MCF 10A (cell line): Measurements from ENCODE around the gene INHBC. TPM values are rescaled to one million over a fixed set of nuclear protein-coding genes. Genes with fewer than 3 reads are reported as not detected.

Experiments used
- BruUV-seq: library from RNA; stranded (reverse); fragments of 400-500 nt; replicated peaks from 2 replicates; lab custom pipeline; 2021; lab: Mats Ljungman, UMichigan
- CTCF ChIA-PET: fragments of 300-600 bp; sonication (Branson Sonifier 250); formaldehyde crosslinking; extraction: SDS; loops from one replicate; lab custom pipeline; 2021; ENCODE audit warnings: antibody characterized with exemption, inconsistent platforms; lab: Yijun Ruan, JAX
- POLR2A ChIA-PET: fragments of 300-600, 350-650 bp; sonication (Branson Sonifier 250); formaldehyde crosslinking; extraction: SDS; loops from one replicate; lab custom pipeline; 2020; ENCODE audit warnings: antibody characterized with exemption, inconsistent platforms; lab: Yijun Ruan, JAX
- DNase-seq: peaks from one replicate; pipeline ENCODE4 v3.0.0-alpha.2; 2018; ENCODE audit not compliant: unreplicated experiment
- H3K27ac Mint-ChIP-seq: one replicate; pipeline ENCODE4 v1.8.0; 2022; ENCODE audit warnings: mild to moderate bottlenecking, low read depth, mixed read lengths; ENCODE audit not compliant: unreplicated experiment
- H3K27me3 Mint-ChIP-seq: one replicate; pipeline ENCODE4 v1.8.0; 2022; ENCODE audit warnings: mixed read lengths; ENCODE audit not compliant: insufficient read depth, unreplicated experiment
- H3K36me3 Mint-ChIP-seq: one replicate; pipeline ENCODE4 v1.8.0; 2022; ENCODE audit warnings: mild to moderate bottlenecking, moderate library complexity, mixed read lengths; ENCODE audit not compliant: insufficient read depth, unreplicated experiment
- H3K4me1 Mint-ChIP-seq: one replicate; pipeline ENCODE4 v1.8.0; 2022; ENCODE audit warnings: mixed read lengths; ENCODE audit not compliant: insufficient read depth, unreplicated experiment
- H3K4me3 Mint-ChIP-seq: one replicate; pipeline ENCODE4 v1.8.0; 2022; ENCODE audit warnings: mild to moderate bottlenecking, moderate library complexity, mixed read lengths; ENCODE audit not compliant: unreplicated experiment
- H3K9me3 Mint-ChIP-seq: one replicate; pipeline ENCODE4 v1.8.0; 2022; ENCODE audit warnings: mixed read lengths; ENCODE audit not compliant: unreplicated experiment
- CTCF ChIP-seq: fragments of 200-600 bp; IDR thresholded peaks from one replicate; pipeline ENCODE4 v1.8.0; 2022; ENCODE audit warnings: antibody characterized with exemption, mild to moderate bottlenecking; ENCODE audit not compliant: unreplicated experiment
- intact Hi-C: fragments of 100-400 bp; cut with micrococcal nuclease; formaldehyde crosslinking; loops from 2 replicates; pipeline ENCODE4 v1.14.1; 2022
- total RNA-seq: library from RNA; stranded (reverse); gene quantifications from 2 replicates; pipeline ENCODE4 v1.2.3, GENCODE V29; 2022

Gene INHBC
- total RNA-seq, 1 experiment from 2014 or later = not detected

GRCh38 chr12:57452181-57452936, 17.8 kb downstream of the INHBC start:
- intact Hi-C loops = loop anchor here (2.0 kb wide), 1 partner anchor 240 kb away; no protein-coding TSS in a partner anchor
- no peaks in the 10 kb centered on the region for H3K27me3 Mint-ChIP-seq
- ChIA-PET CTCF (interaction anchor here (0.5 to 9.6 kb wide), 59 partner anchors 10 to 1642 kb away, joined by 3 to 178 read pairs (median 6); partner anchors contain the start of genes INHBC and SHMT2), POLR2A (interaction anchor here (0.5 to 2.7 kb wide), 8 partner anchors 11 to 149 kb away, joined by 3 to 13 read pairs (median 4); no protein-coding TSS in a partner anchor)
- no peaks in the 10 kb centered on the region for H3K9me3 Mint-ChIP-seq
- no peak for TF ChIP-seq CTCF
- no TSS peak for BruUV-seq
- no peak overlapping the region for H3K27ac Mint-ChIP-seq
- H3K36me3 Mint-ChIP-seq = no peaks in the 10 kb centered on the region
- H3K4me3 Mint-ChIP-seq = no peak overlapping the region
- DNase-seq = peak; percentile 55
- H3K4me1 Mint-ChIP-seq = peaks cover 29% of the 10 kb centered on the region

GRCh38 chr12:57452937-57453509, 18.4 kb downstream of the INHBC start:
- BruUV-seq = no TSS peak
- no peaks in the 10 kb centered on the region for H3K9me3 Mint-ChIP-seq
- no peak overlapping the region for H3K27ac Mint-ChIP-seq
- intact Hi-C loops = loop anchor here (1.0 to 2.0 kb wide), 3 partner anchors 146 to 240 kb away; no protein-coding TSS in a partner anchor
- TF ChIP-seq CTCF = peak; percentile 88
- no peaks in the 10 kb centered on the region for H3K27me3 Mint-ChIP-seq
- H3K4me3 Mint-ChIP-seq = no peak overlapping the region
- DNase-seq = peak; percentile 78
- POLR2A ChIA-PET = interaction anchor here (0.5 to 2.7 kb wide), 9 partner anchors 10 to 150 kb away, joined by 3 to 13 read pairs (median 4); no protein-coding TSS in a partner anchor
- peaks cover 29% of the 10 kb centered on the region for H3K4me1 Mint-ChIP-seq
- CTCF ChIA-PET = interaction anchor here (0.5 to 9.6 kb wide), 63 partner anchors 10 to 1643 kb away, joined by 3 to 178 read pairs (median 6); partner anchors contain the start of genes ARHGAP9 and INHBC
- H3K36me3 Mint-ChIP-seq = no peaks in the 10 kb centered on the region

- DNase-seq = no peak
- no peaks in the 10 kb centered on the region for H3K9me3 Mint-ChIP-seq
- POLR2A ChIA-PET = interaction anchor here (2.3 to 2.7 kb wide), 2 partner anchors 22 to 147 kb away, joined by 7 to 13 read pairs; no protein-coding TSS in a partner anchor
- H3K4me3 Mint-ChIP-seq = no peak overlapping the region
- BruUV-seq = TSS peak; percentile 10
- peaks cover 2% of the 10 kb centered on the region for H3K36me3 Mint-ChIP-seq
- no peak for TF ChIP-seq CTCF
- CTCF ChIA-PET = interaction anchor here (0.6 to 9.6 kb wide), 25 partner anchors 9 to 442 kb away, joined by 3 to 178 read pairs (median 10); partner anchors contain the start of gene ARHGAP9
- intact Hi-C loops = no loop called here
- H3K4me1 Mint-ChIP-seq = peaks cover 35% of the 10 kb centered on the region
- H3K27ac Mint-ChIP-seq = no peak overlapping the region
- H3K27me3 Mint-ChIP-seq = no peaks in the 10 kb centered on the region
Measured at GRCh38 chr12:57454213-57454565, 19.6 kb downstream of the INHBC start.
